ENCODE results near the gene KRT77.
"Not testable (repeated sequence)": the region's sequence is repeated elsewhere in the genome, so short reads cannot be mapped to it uniquely, and the experiment has no call there.

KRT77 gene

GRCh38 chr12:52722680-52723079 is 19.4 kb upstream of the KRT77 start:
- DNase-seq (ENCODE audit: low read depth): no peak

- DNase-seq (ENCODE audit: low read depth): no peak
These were observed 18.6 kb upstream of the KRT77 start for GRCh38 chr12:52721838-52722470.

DNA sequence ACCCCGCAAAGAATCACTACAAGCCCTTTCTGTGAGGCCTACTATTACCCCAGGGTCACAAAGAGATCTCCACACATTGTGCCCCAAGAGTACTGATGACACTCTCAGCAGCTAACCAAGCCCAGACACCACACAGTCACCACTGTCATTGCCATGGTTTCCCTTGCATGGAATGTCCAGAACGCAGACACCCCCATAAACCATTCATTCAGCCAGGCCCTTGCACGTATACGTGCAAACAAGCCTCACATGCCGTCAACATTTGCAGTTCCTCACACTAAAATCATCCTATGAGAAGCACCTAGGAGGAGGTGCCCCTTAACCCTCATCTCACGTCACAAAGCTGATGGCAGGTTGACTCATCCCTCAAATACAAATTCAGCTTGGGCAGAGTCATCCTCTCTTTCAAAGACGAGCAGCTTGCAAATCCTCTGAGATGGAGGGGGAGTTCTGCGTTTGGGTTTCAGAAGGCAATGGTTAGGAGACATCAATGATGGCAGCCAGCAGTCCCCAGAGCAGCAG is 17.1 kb upstream of the KRT77 start:
- DNase-seq (ENCODE audit: low read depth): no peak

DNA sequence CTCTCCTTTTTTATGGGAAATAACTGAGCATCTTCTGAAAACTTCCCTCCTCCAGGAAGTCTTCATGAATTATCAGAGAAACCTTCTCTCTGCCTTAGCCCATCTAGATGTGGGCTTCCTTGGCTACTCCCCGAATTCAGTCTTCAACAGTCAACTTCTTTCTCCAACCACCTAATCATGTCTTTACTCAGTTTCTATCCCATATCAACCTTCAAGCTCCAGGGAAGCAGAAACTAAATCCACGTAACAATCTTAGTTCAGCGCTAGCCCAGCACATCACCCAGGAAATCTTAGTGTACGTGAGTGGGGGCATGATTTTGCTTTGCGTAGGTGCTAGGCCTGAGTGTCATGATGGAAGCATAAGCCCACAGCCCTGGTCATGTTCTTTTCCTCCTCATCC is 12.7 kb upstream of the KRT77 start:
- no peak for DNase-seq (ENCODE audit: low read depth)

DNA sequence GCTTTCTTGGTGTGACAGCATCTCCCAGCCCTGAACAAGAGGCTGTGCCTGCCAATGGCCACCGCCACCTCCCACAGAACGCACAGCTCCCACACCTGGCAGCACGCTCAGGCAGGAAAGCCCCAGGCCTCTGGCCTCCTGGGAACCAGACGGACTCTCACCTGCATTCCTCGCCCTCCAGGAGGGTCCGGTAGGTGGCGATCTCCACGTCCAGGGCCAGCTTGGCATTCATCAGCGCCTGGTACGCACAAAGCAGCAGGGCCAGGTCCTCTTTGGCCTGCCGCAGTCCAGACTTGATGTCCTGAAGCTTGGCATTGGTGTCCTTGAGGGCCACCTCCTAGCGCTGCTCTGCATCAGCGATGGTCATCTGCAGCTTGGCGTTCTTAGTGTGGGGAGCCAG is 12.1 kb upstream of the KRT77 start:
- no peak for DNase-seq (ENCODE audit: low read depth)

- DNase-seq (ENCODE audit: low read depth): no peak
These were observed 11.6 kb upstream of the KRT77 start for GRCh38 chr12:52714887-52715281.

- DNase-seq (ENCODE audit: low read depth): peak; percentile 25
These were observed 10.9 kb upstream of the KRT77 start for GRCh38 chr12:52713960-52714886.

- DNase-seq (ENCODE audit: low read depth): not testable (repeated sequence)
These were observed 8.8 kb upstream of the KRT77 start for GRCh38 chr12:52712122-52712521.

DNA sequence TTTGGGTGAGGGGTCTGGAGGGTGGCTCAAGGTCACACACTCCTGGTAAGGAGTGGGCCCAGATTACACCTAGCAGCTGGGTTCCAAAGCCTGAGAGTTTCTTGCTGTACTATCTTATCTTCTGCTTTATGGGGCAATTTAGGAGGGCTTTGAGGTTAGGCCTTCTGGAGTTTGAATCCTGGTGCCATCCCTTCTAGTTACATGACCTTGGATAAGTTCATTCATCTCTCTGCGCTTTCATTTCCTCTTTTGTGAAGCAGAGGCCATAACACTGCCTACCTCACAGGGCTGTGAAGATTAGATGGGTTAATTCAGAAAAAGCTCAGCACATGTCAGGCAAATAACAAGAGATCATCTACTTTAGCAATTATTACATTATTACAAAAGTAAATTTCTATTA is 7.4 kb upstream of the KRT77 start:
- no peak for DNase-seq (ENCODE audit: low read depth)

DNA sequence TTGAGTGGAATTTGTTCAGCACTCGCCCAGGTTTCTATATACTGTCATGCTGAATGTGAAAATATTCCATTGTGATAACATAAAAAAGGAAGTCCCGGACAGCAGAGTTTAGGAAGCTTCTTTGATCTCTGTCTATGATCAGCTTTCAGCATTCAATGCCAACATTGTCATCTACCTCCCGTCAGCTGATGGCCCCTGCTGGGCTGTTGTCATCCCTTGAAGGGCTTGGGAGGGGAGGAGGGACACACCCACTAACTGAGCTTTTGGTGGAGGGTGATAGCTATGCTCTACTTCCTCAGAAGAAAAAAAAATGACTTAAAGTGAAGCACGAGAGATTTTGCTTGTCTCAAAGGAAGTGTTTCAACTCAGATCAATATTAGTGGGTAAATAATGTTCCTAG is 4.7 kb upstream of the KRT77 start:
- DNase-seq (ENCODE audit: low read depth): no peak

DNA sequence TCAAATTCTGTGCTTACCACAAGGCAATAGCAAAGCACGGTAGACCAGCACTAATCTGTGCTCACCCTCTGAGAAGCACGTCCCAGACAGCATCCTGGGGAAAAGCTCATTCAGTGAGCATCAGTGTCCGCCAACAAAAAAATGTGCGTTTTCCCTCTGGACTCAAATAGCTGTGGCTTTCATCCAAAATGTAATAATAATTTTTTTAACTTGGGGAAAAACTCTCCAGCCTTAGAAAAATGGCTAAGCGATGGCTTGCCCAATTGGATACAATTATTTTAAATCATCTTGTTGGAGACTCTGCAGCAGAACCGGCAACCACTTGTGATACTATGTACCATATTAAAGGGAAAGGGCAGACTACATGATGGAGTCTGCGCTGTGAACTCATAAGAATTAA is 1.1 kb upstream of the KRT77 start:
- DNase-seq (ENCODE audit: low read depth): no peak

DNA sequence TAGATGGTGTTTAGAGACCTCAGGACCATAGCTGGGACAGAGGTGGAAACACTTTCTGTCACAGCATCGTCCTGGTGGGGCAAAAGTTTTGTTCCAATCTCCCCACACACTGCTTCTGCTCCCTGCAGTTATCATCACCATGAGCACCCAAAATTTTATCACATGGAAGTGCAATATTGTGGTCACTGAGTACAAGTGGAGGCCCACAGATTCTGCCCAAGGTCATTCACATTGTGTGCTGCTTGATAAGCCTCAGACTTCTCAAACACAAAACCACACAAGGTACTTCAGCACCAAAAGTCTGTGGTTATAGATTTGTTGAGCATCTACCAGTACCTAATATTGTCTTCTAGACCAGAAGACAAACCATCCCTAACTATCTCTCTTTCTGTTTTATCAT is 554 bp upstream of the KRT77 start:
- DNase-seq (ENCODE audit: low read depth): no peak

DNA sequence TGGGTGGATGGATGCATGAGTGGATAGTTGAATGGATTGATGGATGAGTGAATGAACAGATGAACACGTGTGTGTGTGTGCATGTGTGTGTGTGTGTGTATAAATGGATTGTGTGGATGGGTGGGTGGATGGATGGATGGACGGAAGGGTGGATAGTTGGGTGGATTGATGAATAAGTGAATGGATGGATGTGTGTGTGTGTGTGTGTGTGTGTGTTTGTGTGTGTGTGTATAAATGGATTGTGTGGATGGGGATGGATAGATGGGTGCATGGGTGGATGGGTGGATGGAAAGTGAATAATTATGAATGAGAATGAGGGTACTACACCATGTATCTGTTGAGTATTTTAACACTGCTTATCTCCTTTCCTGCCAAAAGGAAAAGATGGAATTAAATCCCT is 986 bp downstream of the KRT77 start:
- DNase-seq (ENCODE audit: low read depth): no peak

DNA sequence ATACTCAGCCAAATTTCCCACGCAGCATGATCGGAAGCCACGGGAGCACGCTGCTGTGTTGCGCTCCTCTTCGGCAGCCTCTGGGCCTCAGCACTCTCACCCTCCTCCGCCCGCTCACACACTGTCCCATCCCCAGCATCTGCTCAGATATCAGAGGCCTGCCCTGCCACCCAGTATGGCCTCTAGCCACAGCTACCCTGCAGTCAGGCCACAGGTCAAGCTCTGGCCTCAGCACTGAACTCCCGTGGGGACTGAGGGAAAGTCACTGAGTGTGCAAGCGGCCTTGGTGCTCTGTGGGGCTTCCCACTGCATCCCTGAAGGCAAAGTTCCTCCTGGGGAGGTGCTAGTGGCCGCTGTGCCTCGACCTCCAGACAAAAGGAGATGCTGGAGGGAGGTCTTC is 2.0 kb downstream of the KRT77 start:
- DNase-seq (ENCODE audit: low read depth): no peak

- DNase-seq (ENCODE audit: low read depth): no peak
These were observed 3.4 kb downstream of the KRT77 start for GRCh38 chr12:52699960-52700359.

DNA sequence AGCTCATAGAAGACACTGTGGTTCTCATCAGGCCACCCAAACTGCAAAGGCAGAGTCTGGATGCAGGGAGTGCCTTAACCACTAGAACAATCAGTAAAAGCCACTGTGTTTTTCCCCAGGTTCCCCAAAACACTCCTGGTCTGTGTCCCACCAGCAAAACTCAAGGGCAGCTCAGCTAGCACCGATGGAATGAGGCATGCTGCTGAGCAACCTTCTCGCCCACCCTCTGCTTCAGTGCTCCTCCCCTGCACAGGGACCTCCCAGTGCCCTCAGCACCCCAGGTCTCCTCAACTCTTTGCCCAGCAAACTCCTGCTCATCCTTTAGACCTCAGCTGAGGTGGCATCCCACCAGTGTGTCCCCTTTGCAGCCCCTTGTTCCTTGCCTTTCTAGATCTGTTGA is 4.0 kb downstream of the KRT77 start:
- no peak for DNase-seq (ENCODE audit: low read depth)

DNA sequence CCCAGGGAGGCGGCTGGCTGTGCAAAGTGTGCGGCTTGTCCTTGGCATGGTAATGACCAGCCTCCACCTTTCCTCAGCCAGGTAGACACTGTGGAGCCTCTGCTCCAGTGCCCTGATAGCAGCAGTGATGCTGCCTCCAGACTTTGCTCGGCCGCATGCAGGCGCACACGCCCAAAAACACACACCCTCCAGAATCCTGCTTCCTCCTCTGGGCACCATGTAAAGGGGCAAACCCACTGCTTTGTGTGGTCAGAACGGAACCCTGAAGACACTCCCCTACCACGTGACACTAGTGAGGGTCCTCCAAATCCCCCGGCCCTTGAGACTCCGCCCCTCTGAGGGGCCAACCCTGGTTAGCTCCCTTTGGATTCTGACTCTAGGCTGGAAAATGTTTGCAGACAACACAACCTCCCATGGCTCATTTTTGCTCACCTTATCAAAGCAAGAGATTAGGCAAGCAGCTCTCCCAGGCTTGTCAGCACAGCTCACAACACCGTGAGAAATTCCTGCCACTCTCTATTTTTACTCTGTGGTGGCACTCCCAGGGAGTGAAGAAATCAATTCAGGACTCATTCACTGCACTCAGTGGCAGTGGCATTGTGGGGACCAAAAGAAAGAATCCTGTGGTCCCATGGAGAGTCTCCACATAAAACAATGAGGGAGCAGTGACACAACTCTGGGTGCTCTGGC is 4.5 kb downstream of the KRT77 start:
- DNase-seq (ENCODE audit: low read depth): no peak

- DNase-seq (ENCODE audit: low read depth): no peak
These were observed 6.2 kb downstream of the KRT77 start for GRCh38 chr12:52697058-52697582.

GRCh38 chr12:52696588-52696987 is 6.7 kb downstream of the KRT77 start:
- no peak for DNase-seq (ENCODE audit: low read depth)

- DNase-seq (ENCODE audit: low read depth): no peak
These were observed 8.3 kb downstream of the KRT77 start for GRCh38 chr12:52695039-52695438.

GRCh38 chr12:52694151-52694550 is 9.2 kb downstream of the KRT77 start:
- no peak for DNase-seq (ENCODE audit: low read depth)

DNA sequence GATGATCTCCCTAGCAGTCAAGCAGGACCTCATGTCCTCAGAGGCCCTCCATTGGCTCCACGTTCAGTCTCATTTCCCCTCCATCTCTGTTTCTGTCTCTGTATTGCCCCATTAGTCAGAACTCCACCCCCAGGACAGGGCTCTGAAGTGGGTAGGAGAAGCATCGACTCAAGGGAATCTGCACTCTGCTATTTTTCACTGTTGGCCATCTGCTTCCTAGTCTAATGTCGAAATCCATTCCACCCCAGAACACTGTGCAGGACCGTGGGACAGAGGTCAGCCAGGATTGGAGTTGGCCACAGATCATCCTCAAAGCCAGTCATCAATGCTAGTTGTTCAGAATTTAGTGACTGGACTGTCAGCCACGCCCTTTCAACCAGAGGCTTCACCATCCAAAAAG is 10.1 kb downstream of the KRT77 start:
- DNase-seq (ENCODE audit: low read depth): no peak

GRCh38 chr12:52692254-52692653 is 11.1 kb downstream of the KRT77 start:
- DNase-seq (ENCODE audit: low read depth): no peak

All from activated T-cell treated with anti-CD3 and anti-CD28 coated beads for 48 hours (primary cell).